CD4-positive, alpha-beta T cell treated with Interleukin-12 subunit alpha and Interleukin-12 subunit beta, for 1 hour (primary cell): ENCODE results near the gene ELFN1.

ENCODE experiments used
- DNase-seq: peaks from one replicate; pipeline ENCODE4 v3.0.0-alpha.2; 2020

ELFN1 gene

DNA sequence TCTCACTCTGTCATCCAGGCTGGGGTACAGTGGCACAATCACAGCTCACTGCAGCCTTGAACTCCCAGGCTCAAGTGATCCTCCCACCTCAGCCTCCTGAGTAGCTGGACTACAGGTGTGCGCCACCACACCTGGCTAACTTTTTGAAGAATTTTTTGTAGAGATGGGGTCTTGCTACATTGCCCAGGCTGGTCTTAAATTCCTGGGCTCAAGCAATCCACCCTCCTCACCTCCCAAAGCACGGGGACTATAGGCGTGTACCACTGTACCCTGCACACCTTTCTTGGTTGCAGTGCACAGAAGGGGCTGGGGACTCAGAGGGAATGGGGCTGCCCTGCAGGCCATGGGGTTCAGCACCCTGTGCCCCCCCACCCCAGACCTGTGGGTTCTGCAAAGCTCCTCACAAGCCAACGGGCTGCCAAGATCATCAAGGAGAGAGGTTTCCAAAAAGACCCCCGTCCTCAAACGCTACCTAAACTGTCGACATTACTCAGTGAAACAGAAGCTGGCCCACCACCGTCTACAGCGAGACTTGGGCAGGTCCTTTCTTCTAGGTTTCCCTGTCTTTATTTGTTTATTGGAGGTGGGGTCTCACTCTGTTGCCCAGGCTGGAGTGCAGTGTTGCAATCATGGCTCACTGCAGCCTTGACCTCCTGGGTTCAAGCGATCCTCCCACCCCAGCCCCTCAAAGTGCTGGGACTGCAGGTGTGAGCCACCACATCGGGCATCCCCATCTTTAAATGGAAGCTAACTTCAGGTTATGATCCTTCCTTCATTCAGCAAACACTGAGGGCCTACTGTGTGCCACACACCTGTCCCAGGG is 26.6 kb upstream of the ELFN1 start:
- DNase-seq = no peak

DNA sequence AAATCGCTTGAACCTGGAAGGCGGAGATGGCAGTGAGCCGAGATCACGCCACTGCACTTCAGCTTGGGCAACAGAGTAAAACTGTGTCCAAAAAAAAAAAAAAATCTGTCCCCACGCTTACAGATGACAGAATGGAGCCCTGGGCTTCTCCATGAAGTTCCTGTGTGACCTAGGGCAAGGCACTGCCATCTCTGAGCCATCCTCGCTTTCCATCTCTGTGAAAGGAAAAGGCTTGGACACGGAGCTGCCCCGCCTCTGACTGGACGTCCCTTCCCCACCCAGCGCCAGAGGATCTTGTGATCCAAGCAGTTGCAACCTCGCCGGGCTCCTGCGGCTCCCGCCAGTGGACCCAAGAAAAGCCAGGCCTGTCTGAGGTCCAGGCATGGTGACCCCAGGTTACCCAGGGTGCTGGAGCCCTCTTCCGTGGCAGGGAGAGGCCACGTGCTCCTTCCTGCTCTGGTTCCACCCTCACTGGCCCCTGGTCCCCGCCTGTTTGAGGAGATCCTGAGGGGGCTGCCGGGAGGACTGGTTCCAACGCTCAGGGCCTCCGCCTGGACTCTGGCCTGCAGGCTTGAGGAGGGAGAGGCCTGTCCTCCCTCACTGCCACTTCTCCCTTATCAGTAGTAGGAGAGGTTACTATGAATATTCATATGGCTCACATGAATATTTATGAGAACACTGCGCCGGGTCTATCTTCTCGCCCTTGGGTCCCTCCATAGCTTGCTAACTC is 25.6 kb upstream of the ELFN1 start:
- DNase-seq = no peak

GRCh38 chr7:1645071-1645409 is 25.0 kb upstream of the ELFN1 start:
- DNase-seq = no peak

DNA sequence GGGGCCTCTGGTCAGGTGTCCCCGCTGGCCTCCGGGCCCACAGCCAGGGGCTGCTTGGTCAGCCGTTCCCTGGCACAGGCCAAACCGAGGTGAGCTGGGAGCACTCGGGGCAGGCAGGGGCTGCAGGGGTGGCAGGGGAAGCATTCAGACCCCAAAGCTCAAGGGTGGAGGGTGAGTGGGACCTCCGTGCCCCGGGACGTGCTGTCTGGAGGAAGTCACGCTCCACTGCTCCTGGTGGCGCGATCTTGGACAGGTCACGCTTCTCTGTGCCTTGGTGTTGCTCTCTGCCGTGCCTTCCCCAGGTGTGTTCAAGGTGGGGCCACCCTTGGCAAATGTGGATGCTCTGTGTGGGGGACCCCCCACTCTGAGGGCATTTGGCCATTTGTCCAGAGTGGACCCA is 24.6 kb upstream of the ELFN1 start:
- no peak for DNase-seq

- DNase-seq = no peak
These were observed 23.7 kb upstream of the ELFN1 start for GRCh38 chr7:1646391-1646790.

DNA sequence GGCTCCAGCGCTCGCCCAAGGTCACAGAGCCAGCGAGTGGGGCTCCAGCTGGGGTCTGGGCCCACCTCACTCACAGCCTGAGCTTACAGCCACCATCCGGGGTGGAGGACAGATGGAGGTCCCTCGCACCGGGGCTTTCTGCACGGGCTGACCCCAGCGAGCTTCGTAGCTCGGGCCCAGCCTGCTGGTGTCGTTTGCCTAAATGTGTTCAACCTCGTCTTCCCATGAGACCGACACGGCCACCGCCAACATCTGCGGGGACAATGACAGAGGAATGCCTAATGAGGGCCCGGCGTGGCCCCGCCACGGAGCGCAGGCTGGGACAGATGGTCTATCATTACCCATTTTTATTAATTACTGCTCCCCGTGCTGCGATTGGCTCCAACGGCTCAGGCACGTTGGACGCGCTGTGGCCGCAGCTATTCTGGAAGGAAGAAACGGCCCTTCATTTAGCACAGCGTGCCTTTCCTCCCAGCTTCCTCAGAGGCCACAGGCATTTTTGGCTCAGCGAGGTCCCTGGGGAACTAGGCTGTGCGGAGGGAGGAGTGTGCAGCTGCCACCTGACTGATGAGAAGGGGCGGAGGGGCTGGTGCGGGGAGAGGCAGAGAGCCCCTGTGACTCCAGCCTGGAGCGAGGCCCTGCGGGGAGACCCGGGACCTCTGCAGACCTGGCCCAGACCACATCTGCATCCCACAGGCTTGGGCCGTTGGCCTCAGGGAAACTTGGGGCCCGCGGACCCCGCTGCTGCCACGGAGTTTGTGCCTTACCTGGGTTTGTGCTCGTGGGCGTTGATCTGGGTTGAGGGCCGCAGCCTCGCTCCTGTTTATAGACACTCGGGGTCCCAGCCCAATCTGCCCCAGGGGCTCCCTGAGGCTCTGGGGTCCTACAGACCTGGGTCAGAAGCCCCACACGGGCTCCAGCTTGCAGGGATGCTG is 22.9 kb upstream of the ELFN1 start:
- DNase-seq = no peak

DNA sequence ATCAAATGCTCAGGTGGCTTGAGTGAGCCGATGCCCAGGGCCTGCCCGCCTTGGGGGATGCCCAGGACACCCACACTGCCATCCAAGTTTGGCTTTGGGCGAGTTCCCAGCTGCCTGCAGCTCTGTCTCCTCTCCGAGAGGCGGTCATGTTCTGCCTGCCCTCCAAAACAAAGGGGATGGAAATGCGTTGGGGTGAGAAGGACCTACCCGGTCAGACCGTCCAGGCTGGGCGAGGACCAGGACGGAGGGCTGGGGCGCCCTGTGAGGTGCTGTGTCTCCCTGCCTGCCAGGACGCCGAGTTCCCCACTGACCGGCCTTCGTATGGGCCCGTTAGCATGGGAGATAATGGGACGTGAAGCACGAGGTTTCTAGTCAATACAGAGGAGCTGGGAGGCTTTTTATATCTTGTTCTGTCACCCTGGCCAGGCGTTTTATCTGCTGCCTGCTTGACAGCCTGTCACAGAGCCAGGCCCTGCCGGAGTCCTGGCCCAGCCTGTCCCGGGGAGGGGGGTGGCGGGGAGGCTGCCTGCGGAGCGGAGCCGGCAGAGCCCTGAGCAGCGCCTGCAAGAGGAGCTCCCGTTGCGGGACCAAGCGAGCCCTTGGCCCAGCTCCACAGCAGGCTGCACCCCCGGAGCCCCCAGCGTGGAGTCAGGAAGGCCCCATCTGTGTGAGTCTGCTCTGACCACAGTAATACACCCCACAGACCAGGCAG is 22.0 kb upstream of the ELFN1 start:
- DNase-seq = no peak

GRCh38 chr7:1649751-1650326 is 20.2 kb upstream of the ELFN1 start:
- DNase-seq = no peak

GRCh38 chr7:1650363-1651030 is 19.6 kb upstream of the ELFN1 start:
- no peak for DNase-seq

GRCh38 chr7:1651031-1651446 is 19.0 kb upstream of the ELFN1 start:
- DNase-seq = no peak

DNA sequence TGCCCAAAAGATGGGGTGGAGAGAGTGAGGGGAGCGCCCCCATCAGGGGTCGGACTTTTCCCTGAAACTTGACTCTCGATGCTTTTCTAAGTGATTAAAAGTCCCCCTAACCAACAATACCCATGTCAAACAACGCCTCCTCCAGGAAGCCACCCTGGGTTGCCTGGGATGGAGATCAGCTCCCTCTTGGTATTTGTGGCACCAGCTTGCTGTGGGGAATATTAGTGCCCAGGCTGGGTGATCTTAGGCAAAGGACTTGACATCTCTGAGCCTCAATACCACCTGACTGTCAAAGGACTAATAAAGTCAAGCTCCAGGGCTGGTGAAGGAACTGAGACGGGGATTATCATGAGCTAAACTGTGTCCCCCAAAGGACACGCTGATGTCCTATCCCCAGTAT is 18.2 kb upstream of the ELFN1 start:
- DNase-seq = no peak

DNA sequence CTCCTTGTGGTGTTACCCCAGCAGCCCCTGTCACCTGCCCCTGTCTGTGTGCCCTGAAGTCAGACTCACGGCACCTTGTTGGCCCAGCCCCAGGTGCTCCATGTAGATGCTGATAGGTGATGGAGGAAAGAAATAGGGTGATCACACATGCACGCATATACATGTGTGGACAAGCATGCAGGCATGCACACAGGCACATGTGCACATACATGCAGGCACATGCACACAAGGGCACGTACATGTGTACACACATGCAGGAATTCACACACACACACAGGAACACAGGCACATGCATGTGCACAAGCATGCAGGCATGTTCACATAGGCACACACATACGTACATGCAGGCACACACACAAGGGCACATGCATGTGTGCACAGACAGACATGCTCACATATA is 16.6 kb upstream of the ELFN1 start:
- no peak for DNase-seq

GRCh38 chr7:1654111-1654510 is 16.0 kb upstream of the ELFN1 start:
- DNase-seq = no peak

- no peak for DNase-seq
These were observed 15.2 kb upstream of the ELFN1 start for GRCh38 chr7:1654738-1655475.

DNA sequence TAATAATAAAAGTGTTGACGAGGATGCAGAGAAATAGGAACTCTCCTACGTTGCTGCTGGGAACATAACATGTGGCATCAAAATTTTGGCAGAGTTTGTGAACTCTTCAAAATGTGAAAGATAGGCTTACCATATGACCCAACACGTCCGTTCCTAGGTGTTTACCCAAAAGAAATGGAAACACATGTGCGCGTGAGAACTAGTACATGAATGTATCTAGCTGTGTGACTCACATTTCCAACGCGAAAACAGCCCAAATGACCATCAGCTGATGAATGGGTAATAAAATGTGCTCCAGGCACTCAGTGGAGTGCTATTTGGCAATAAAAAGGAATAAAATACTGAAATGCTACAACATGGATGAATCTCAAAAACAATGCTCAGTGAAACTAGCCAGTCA is 10.4 kb upstream of the ELFN1 start:
- no peak for DNase-seq

DNA sequence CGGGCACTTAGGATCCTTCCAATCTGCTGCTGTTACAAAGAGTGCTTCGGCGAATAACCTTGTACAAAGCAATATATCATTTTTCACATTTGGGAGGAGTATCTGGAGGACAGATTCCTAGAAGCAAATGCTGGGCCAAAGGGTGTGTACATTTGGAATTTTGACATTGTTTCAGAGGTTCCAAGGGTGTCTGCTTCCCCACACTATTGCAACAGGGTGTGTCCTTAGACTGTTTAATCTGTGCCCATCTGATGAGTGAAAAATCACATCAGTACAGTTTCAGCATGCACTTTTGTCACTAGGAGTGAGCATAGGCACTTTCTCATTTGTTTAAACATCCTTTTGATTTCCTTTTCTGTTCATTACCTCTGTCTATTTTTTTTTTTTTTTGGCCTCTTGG is 8.6 kb upstream of the ELFN1 start:
- DNase-seq = no peak

DNA sequence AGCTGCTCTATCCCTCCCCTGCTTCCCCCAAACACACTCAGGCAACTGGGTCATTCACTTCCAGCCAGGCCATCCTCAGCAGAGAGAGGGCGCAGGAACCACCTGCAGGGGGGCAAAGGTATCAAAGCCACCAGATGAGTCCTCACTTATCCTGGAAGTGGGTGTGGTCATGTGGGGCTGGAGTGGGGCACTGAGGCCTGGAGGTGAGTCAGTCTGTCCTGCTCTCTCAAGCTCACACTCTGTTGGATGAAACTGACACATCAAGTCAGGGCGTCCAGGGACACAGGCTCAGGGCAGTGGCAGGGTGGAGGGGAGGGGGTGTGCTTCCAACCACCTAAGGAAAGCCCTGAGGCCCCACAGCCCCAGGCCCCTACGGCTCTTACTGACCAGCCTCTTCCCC is 8.0 kb upstream of the ELFN1 start:
- DNase-seq = no peak

- DNase-seq = no peak
These were observed 7.3 kb upstream of the ELFN1 start for GRCh38 chr7:1662767-1663166.

DNA sequence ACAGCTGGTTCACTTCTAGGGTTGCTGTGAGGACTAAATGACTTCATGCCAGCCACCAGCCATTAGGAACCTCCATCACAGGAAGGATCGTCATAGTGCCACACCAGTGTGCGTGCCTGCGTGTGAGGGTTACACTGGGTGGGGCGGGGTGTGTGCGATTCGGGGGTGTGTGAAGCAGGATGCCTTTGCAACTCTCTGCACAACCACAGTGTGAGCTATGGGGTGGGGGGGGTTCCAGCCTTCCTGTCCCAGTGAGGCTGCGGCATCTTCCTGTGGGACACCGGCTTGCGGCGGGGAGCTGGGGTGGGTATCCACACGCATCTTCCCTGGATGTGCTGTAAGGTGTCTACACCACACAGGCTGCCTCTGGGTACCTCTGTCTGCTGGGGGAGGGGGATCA is 6.9 kb upstream of the ELFN1 start:
- DNase-seq = no peak

DNA sequence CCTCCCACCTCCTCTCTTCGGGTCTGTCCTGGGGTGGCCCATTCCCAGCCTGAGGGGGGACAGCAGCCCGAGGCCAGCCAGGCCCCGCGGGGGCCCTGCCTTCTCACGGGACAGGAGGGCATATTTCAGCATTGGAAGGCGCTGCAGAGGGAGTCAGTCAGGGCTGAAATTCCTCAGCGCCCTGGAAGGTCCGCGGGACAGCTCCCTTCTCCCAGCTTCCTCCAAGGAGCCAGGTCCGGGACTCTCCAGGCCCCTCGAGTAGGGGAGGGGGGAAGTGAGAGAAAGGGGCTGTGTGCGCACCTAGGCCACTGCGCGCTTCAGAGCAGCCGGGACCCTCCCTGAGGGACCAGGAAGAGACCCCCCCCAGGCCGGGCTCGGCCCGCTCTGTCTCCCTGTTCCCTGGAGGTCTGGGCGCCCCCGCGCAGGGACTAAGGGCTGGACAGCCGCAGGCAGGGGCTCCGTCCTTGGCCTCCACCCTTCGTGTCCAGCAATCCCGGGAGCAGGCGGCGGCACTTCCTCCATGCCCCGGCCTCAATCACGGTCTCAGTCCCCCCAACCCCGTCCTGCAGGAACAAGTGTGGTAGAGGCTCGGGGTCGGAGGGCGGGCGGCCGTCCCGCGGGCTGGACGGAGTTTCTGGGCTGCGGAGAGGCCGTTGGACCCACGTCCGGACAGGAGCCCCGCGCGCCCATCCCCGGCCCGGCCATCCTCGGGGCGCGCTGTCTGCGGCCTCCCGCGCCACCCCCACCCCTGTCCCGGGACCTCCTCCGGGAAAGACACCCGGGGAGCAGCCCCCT is 6.0 kb upstream of the ELFN1 start:
- DNase-seq = no peak
